Measurements from ENCODE around the gene MYRFL.

- TF ChIP-seq EP300 (IDR thresholded peaks at IDR 0.05) (no peak), CTCF (IDR thresholded peaks at IDR 0.05) (no peak)
Measured at GRCh38 chr12:69881771-69882170, 56.7 kb downstream of the MYRFL start.

Data from gastroesophageal sphincter (tissue), 3 donors.